ENCODE data around the gene SLC6A4.

SLC6A4 gene

GRCh38 chr17:30235386-30236296, at the start of gene SLC6A4:
SLC6A4 (minus strand) TSS chr17:30235697; CDS start chr17:30221958, 13,739 bp downstream.
- DNase-seq = no peak

GRCh38 chr17:30279156-30279555, 43.7 kb upstream of the SLC6A4 start:
- no peak for DNase-seq

- DNase-seq = no peak
Observed at GRCh38 chr17:30278032-30278431, 42.5 kb upstream of the SLC6A4 start.

- no peak for DNase-seq
Observed at GRCh38 chr17:30275911-30276310, 40.4 kb upstream of the SLC6A4 start.

- DNase-seq = no peak
Observed at GRCh38 chr17:30274887-30275286, 39.4 kb upstream of the SLC6A4 start.

- DNase-seq = no peak
Observed at GRCh38 chr17:30273373-30273772, 37.9 kb upstream of the SLC6A4 start.

- DNase-seq = no peak
Observed at GRCh38 chr17:30271102-30271501, 35.6 kb upstream of the SLC6A4 start.

- DNase-seq = no peak
Observed at GRCh38 chr17:30267625-30268024, 32.1 kb upstream of the SLC6A4 start.

GRCh38 chr17:30263552-30264333, 28.2 kb upstream of the SLC6A4 start:
- no peak for DNase-seq

- no peak for DNase-seq
Observed at GRCh38 chr17:30256756-30257506, 21.4 kb upstream of the SLC6A4 start.

- DNase-seq = no peak
Observed at GRCh38 chr17:30254150-30254549, 18.7 kb upstream of the SLC6A4 start.

- DNase-seq = no peak
Observed at GRCh38 chr17:30253312-30253711, 17.8 kb upstream of the SLC6A4 start.

GRCh38 chr17:30251931-30252330, 16.4 kb upstream of the SLC6A4 start:
- DNase-seq = no peak

GRCh38 chr17:30249460-30249859, 14.0 kb upstream of the SLC6A4 start:
- DNase-seq = no peak

- DNase-seq = no peak
Observed at GRCh38 chr17:30248786-30249185, 13.3 kb upstream of the SLC6A4 start.

GRCh38 chr17:30246460-30246859, 11.0 kb upstream of the SLC6A4 start:
- no peak for DNase-seq

GRCh38 chr17:30244853-30245385, 9.4 kb upstream of the SLC6A4 start:
- no peak for DNase-seq

- DNase-seq = no peak
Observed at GRCh38 chr17:30243568-30243967, 8.1 kb upstream of the SLC6A4 start.

- no peak for DNase-seq
Observed at GRCh38 chr17:30243002-30243401, 7.5 kb upstream of the SLC6A4 start.

- no peak for DNase-seq
Observed at GRCh38 chr17:30241051-30241450, 5.6 kb upstream of the SLC6A4 start.

- no peak for DNase-seq
Observed at GRCh38 chr17:30240177-30240576, 4.7 kb upstream of the SLC6A4 start.

- DNase-seq = no peak
Observed at GRCh38 chr17:30239089-30239462, 3.6 kb upstream of the SLC6A4 start.

Measured in NCI-H1417 treated with DMSO at 0.1 percent for 48 hours (cell line).